Retinal pigment epithelial cell (primary cell): Measurements from ENCODE around the gene ZNF808.
"Not testable (repeated sequence)": the region's sequence is repeated elsewhere in the genome, so short reads cannot be mapped to it uniquely, and the experiment has no call there.

Experiments
- DNase-seq: peaks from one replicate; pipeline ENCODE4 v3.0.0-alpha.2; 2010; ENCODE audit warnings: low read depth
- H3K4me3 ChIP-seq: 2 replicates; pipeline ENCODE4 v1.5.1; 2011; ENCODE audit warnings: mild to moderate bottlenecking, low read length, control low read depth, moderate library complexity
- CTCF ChIP-seq: conservative IDR thresholded peaks from 2 replicates; pipeline ENCODE4 v1.5.1; 2011; ENCODE audit warnings: low read depth, low read length, control low read depth, inconsistent platforms

The ZNF808 gene

GRCh38 chr19:52567921-52568320, 40.5 kb downstream of the ZNF808 start:
- no peak overlapping the region for H3K4me3 ChIP-seq
- TF ChIP-seq CTCF = no peak
- no peak for DNase-seq

DNA sequence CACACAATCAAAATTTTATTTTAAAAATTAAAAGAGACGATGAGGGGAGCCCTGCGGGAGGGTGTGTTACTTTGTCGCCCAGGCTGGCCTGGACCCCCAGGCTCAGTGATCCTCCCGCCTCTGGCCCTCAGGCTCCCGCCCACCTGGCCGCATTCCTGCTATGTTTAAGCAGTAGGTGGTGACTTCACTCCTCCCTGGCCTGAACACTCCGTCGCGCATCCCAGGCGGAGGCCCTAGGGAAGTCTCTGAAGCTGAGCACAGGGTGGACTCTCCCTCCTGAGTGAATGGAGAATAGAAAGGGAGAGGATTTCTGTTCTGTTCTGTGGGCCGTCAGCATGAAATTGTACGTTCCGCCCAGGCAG, 42.2 kb downstream of the ZNF808 start:
- peak; percentile 1 for DNase-seq
- peak overlapping the region; percentile 79 for H3K4me3 ChIP-seq

DNA sequence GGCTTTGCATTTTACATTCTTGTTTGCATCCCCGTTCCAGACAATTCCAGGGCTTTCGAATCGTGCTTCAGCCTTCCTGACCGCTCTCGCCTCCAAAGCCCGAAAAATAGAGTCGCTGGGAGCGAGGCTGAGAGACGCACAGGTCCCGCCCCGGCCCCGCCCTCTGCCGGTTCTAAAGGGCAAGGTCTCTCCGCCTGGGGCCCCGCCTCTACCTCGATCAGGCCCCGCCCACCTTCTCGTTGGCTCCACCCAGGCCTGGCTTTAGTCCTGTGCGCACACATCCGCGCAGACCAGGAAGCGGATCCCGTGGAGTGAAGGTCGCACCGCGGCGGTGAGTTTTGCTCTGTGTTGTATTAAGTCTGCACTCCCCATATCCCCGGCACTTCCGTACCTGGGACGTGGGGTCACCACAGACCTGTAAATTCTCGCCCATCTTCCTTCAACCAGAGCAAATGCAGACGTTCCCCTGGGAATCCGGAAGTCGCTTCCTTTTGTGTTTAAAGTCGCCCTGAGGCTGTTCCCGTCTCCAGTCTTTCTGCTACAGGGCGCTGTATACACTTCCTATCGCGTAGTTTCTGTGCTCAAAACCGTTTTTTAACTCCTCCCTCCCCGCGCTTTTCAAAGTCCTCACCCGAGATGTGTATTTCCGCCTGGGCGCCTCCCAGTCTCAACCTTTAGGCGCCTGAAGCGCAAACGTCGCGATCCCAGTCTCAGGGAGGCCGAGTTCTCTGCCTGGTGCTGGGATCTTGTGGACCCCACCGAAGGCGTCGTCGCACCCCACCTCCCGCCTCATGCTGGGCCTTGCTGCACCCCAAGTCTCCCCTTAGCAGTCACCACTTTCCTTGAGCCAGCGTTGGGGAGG, 42.8 kb downstream of the ZNF808 start, which contains the start of gene ZNF701:
ZNF701 (plus strand) TSS at position 288 of the 862 bp plus-strand sequence. CDS start 3,861 bp downstream, outside the sequence.
- H3K4me3 ChIP-seq = peak within 1 kb of the TSS; percentile 79
- TF ChIP-seq CTCF = peak; percentile 7

GRCh38 chr19:52584736-52585440, 57.4 kb downstream of the ZNF808 start:
- no peak for TF ChIP-seq CTCF
- no peak for DNase-seq
- H3K4me3 ChIP-seq = no peak overlapping the region

More for the DNA sequence above, 42.8 kb downstream of the ZNF808 start, which contains the start of gene ZNF701:
- DNase-seq = peak; percentile 0

GRCh38 chr19:52585604-52586003, 58.1 kb downstream of the ZNF808 start:
- H3K4me3 ChIP-seq = no peak overlapping the region
- no peak for DNase-seq
- no peak for TF ChIP-seq CTCF

GRCh38 chr19:52590728-52591127, 63.3 kb downstream of the ZNF808 start:
- no peak for TF ChIP-seq CTCF
- no peak for DNase-seq
- no peak overlapping the region for H3K4me3 ChIP-seq

DNA sequence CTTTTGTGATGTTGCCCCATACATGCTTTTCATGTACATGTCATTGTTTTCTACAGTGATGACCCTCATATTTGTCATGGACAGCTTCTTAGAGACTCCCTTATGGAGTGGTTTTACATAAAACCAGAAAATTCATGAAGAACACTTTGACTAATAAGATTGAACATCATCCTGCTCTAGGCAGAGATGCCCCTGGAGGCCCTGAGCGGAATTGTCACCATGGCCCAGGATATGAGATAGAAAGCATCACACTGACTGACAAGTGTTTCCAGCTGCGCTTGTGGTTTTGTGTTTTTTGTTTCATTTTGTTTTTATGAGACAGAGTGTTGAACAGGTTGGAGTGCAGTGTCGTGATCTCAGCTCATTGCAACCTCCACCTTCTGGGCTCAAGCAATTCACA, 64.8 kb downstream of the ZNF808 start:
- no peak for DNase-seq
- no peak for TF ChIP-seq CTCF
- no peak overlapping the region for H3K4me3 ChIP-seq

DNA sequence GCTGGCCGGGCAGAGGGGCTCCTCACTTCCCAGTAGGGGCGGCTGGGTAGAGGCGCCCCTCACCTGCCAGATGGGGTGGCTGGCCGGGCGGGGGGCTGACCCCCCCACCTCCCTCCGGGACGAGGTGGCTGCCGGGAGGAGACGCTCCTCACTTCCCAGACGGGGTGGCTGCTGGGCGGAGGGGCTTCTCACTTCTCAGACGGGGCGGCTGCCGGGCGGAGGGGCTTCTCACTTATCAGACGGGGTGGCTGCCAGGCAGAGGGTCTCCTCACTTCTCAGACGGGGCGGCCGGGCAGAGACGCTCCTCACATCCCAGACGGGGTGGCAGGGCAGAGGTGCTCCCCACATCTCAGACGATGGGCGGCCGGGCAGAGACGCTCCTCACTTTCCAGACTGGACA, 66.0 kb downstream of the ZNF808 start:
- DNase-seq, H3K4me3 ChIP-seq: not testable (repeated sequence)
